C1 segment of cervical spinal cord (tissue), 14 donors: ENCODE measurements around the gene DRD1.
"Not testable (repeated sequence)": the region's sequence is repeated elsewhere in the genome, so short reads cannot be mapped to it uniquely, and the experiment has no call there.

Experiments
- DNase-seq, 14 donors: peaks; one replicate each; lab custom pipeline; 2025; lab: John Stamatoyannopoulos, UW

The DRD1 gene

GRCh38 chr5:175427762-175428161, 16.2 kb downstream of the DRD1 start:
- DNase-seq = no peak

DNA sequence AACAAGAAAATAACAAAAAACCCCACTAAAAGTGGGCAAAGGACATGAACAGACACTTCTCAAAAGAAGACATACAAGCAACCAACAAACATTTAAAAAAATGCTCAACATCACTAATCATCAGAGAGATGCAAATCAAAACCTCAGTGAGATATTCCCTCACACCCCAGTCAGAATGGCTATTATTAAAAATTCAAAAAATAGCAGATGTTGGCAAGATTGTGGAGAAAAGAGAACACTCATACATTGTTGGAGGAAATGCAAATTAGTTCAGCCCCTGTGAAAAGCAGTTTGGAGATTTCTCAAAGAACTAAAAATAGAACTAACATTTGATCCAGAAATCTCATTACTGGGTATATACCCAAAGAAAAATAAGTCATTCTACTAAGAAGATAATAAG, 19.4 kb downstream of the DRD1 start:
- DNase-seq = not testable (repeated sequence)

DNA sequence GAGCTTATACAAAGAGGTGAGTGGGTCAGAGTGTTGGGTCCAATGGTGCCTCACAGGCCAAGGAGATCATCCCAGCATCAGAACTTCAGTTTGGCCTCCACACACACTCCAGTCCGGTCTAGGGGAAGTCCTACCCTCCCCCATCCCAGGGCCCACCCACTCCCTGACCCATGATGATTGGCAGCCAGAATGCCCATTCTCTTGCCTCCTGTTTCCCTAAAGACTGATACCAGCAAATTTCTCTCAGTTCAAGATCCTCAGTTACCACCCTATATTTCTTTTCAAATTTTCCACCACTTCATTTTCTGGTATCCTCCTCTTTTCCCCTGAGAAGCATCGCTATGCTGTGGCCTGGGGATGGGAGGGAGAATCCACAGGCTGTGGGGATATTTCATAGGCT, 21.9 kb downstream of the DRD1 start:
- DNase-seq = no peak

DNA sequence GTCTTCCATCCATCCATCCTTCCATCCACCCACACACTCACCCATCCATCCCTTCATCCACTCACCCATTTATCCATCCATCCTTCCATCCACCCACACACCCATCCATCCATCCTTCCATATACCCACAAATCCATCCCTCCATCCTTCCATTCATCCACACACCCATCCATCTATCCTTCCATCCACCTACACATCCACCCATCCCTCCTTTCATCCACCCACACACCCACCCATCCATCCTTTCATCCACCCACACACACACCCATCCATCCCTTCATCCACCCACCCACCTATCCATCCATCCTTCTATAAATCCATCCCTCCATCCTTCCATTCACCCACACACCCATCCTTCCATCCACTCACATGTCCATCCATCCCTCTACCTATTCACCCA, 23.6 kb downstream of the DRD1 start:
- no peak for DNase-seq

DNA sequence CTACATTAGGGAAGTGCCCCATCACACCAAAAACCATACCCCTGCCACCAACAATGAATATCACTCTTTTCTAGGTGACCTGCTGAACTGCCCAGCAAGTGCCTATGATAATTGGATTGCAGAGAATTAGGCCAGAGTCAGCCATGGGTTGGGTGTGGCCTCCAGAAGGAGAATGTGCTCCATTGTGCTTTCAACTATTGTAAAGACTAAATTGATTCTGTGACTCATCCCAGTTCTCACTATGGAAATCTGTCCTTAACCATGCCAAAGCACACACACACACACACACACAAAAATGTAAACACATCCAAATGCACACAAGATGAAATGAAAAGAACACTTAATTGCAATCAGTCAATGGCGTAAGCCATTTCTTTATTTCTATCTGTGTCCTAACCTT, 25.7 kb downstream of the DRD1 start:
- no peak for DNase-seq

GRCh38 chr5:175417384-175417783, 26.6 kb downstream of the DRD1 start:
- DNase-seq = no peak

GRCh38 chr5:175415303-175415702, 28.7 kb downstream of the DRD1 start:
- DNase-seq = no peak

DNA sequence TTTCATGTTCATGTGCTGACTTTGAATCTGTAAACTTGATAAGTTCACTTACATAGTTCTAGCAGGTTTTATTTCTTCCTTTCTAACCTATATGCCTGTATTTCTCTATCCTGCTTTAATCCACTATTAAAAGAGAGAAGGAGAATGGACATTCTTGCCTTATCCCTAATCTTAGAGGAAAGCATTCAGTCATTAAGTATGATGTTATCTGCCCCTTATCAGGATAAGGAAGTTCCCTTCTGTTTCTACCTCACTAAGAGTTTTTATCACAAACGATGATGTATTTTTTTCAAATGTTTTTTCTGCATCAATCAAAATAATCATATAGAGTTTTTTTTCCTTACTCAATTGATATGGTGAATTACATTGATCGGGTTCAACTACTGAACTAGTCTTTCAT, 33.1 kb downstream of the DRD1 start:
- no peak for DNase-seq

DNA sequence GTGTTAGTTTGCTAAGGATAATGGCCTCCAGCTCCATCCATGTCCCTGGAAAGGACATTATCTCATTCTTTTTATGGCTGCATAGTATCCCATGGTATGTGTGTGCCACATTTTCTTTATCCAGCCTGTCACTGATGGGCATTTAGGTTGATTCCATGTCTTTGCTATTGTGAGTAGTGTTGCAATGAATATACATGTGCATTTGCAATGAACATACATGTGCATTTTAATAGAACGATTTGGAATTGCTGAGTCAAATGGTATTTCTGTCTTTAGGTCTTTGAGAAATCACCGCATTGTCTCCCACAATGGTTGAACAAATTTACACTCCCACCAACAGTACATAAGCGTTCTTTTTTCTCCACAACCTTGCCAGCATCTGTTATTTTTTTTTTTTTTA, 37.7 kb downstream of the DRD1 start:
- no peak for DNase-seq

- not testable (repeated sequence) for DNase-seq
Measured at GRCh38 chr5:175397590-175398297, 46.2 kb downstream of the DRD1 start.

DNA sequence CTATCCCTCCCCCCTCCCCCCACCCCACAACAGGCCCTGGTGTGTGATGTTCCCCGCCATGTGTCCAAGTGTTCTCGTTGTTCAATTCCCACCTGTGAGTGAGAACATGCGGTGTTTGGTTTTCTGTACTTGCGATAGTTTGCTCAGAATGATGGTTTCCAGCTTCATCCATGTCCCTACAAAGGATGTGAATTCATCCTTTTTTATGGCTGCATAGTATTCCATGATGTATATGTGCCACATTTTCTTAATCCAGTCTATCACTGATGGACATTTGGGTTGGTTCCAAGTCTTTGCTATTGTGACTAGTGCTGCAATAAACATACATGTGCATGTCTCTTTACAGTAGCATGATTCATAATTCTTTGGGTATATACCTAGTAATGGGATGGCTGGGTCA, 48.6 kb downstream of the DRD1 start:
- not testable (repeated sequence) for DNase-seq

- DNase-seq = no peak
Measured at GRCh38 chr5:175394601-175395000, 49.4 kb downstream of the DRD1 start.

DNA sequence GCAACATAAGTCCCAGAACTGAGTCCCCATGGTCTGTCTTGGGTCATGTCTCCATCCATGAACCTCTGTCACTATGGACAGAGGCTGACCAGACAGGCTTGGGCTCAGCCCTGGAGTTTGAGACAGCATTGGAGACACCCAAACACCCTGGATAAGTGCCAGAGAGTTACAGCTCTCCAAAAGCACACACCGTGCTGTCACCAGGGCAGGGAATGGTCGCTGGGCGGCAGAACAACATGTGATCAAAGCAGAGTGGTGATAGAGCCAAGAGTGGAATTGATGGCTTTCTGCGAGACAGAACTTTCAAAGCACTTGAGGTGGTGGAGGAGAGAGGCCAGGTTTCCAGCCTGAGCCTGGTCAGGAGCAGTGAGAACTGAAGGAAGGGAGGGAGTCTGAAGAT, 50.1 kb downstream of the DRD1 start:
- DNase-seq = no peak

- no peak for DNase-seq
Measured at GRCh38 chr5:175392236-175392635, 51.7 kb downstream of the DRD1 start.

GRCh38 chr5:175390352-175391083, 53.5 kb downstream of the DRD1 start:
- no peak for DNase-seq
